ENCODE results near the gene MAPK8IP3. TPM values are rescaled to one million over a fixed set of nuclear protein-coding genes. Genes with fewer than 3 reads are reported as not detected.

Gene MAPK8IP3
- total RNA-seq, 1 donor from 2014 or later: 44.9 TPM

- no peak for DNase-seq (ENCODE audit: extremely low spot score in 2 of 2)
- no peaks in the 10 kb centered on the region for H3K4me1 ChIP-seq
- H3K9me3 ChIP-seq: no peaks in the 10 kb centered on the region
- no peak overlapping the region for H3K4me3 ChIP-seq
- intact Hi-C loops (cut with DNase I): no loop called here
- H3K36me3 ChIP-seq: peaks cover 0 to 72% of the 10 kb centered on the region in 2 donors
- no peaks in the 10 kb centered on the region for H3K27me3 ChIP-seq
- no peak overlapping the region for H3K27ac ChIP-seq
- TF ChIP-seq CTCF (IDR thresholded peaks at IDR 0.05): no peak
- TF ChIP-seq POLR2AphosphoS5 (IDR thresholded peaks at IDR 0.05; ENCODE audit: insufficient read depth in 1 of 2, low read depth in 1 of 2): no peak
- no peak for TF ChIP-seq POLR2A (IDR thresholded peaks at IDR 0.05)
These were observed 57.8 kb downstream of the MAPK8IP3 start for GRCh38 chr16:1763521-1764511.

- Histone ChIP-seq H3K27ac (no peak overlapping the region), H3K27me3 (no peaks in the 10 kb centered on the region), H3K4me3 (no peak overlapping the region), H3K4me1 (peaks cover 4% of the 10 kb centered on the region), H3K9me3 (no peaks in the 10 kb centered on the region), H3K36me3 (peaks cover 0 to 72% of the 10 kb centered on the region in 2 donors)
- intact Hi-C loops (cut with DNase I): no loop called here
- no peak for DNase-seq (ENCODE audit: extremely low spot score in 2 of 2)
- TF ChIP-seq CTCF (IDR thresholded peaks at IDR 0.05): no peak
- TF ChIP-seq POLR2A (IDR thresholded peaks at IDR 0.05): no peak
- TF ChIP-seq POLR2AphosphoS5 (IDR thresholded peaks at IDR 0.05; ENCODE audit: insufficient read depth in 1 of 2, low read depth in 1 of 2): no peak
These were observed 59.0 kb downstream of the MAPK8IP3 start for GRCh38 chr16:1764971-1765370.

- H3K4me3 ChIP-seq: no peak overlapping the region
- DNase-seq (ENCODE audit: extremely low spot score in 2 of 2): no peak
- peaks cover 0 to 64% of the 10 kb centered on the region in 2 donors for H3K36me3 ChIP-seq
- TF ChIP-seq POLR2AphosphoS5 (IDR thresholded peaks at IDR 0.05; ENCODE audit: insufficient read depth in 1 of 2, low read depth in 1 of 2): no peak
- TF ChIP-seq CTCF (IDR thresholded peaks at IDR 0.05): no peak
- TF ChIP-seq POLR2A (IDR thresholded peaks at IDR 0.05): no peak
- intact Hi-C loops (cut with DNase I): no loop called here
- H3K9me3 ChIP-seq: no peaks in the 10 kb centered on the region
- H3K4me1 ChIP-seq: peaks cover 12% of the 10 kb centered on the region
- no peak overlapping the region for H3K27ac ChIP-seq
- H3K27me3 ChIP-seq: no peaks in the 10 kb centered on the region
These were observed 59.8 kb downstream of the MAPK8IP3 start for GRCh38 chr16:1765826-1766225.

- Histone ChIP-seq H3K27ac (no peak overlapping the region), H3K36me3 (peaks cover 0 to 61% of the 10 kb centered on the region in 2 donors), H3K27me3 (no peaks in the 10 kb centered on the region), H3K9me3 (no peaks in the 10 kb centered on the region), H3K4me3 (no peak overlapping the region), H3K4me1 (peaks cover 13% of the 10 kb centered on the region)
- intact Hi-C loops (cut with DNase I): no loop called here
- TF ChIP-seq CTCF (IDR thresholded peaks at IDR 0.05): no peak
- TF ChIP-seq POLR2A (IDR thresholded peaks at IDR 0.05): no peak
- DNase-seq (ENCODE audit: extremely low spot score in 2 of 2): no peak
These were observed 60.2 kb downstream of the MAPK8IP3 start for GRCh38 chr16:1766231-1766630.

- Histone ChIP-seq H3K27me3 (no peaks in the 10 kb centered on the region), H3K36me3 (peaks cover 0 to 61% of the 10 kb centered on the region in 2 donors), H3K9me3 (no peaks in the 10 kb centered on the region), H3K4me3 (no peak overlapping the region), H3K4me1 (peaks cover 16% of the 10 kb centered on the region), H3K27ac (no peak overlapping the region)
- DNase-seq (ENCODE audit: extremely low spot score in 2 of 2): no peak
- TF ChIP-seq POLR2A (IDR thresholded peaks at IDR 0.05): no peak
- TF ChIP-seq CTCF (IDR thresholded peaks at IDR 0.05): no peak
- no peak for TF ChIP-seq POLR2AphosphoS5 (IDR thresholded peaks at IDR 0.05; ENCODE audit: insufficient read depth in 1 of 2, low read depth in 1 of 2)
- intact Hi-C loops (cut with DNase I): no loop called here
These were observed 60.7 kb downstream of the MAPK8IP3 start for GRCh38 chr16:1766701-1767100.
